Body of pancreas (tissue), 4 donors: ENCODE data around the gene NOP14.

ENCODE experiments used
- POLR2A ChIP-seq, 3 donors: fragments of 450-650 bp; IDR thresholded peaks; one replicate each; pipeline ENCODE4 v1.6.1; 2016; ENCODE audit warnings: antibody characterized with exemption in 3 of 3, mild to moderate bottlenecking in 2 of 3
- TF ChIP-seq, protein P1 (sequence below), 7 experiments: fragments of 450-650 bp in 4 of 7; fragments of 200-600 bp in 3 of 7; sonication (generic) in 3 of 7; IDR thresholded peaks; one replicate each; pipeline ENCODE4 v1.5.1; 2016 to 2019; ENCODE audit warnings: antibody characterized with exemption in 7 of 7

DNA sequence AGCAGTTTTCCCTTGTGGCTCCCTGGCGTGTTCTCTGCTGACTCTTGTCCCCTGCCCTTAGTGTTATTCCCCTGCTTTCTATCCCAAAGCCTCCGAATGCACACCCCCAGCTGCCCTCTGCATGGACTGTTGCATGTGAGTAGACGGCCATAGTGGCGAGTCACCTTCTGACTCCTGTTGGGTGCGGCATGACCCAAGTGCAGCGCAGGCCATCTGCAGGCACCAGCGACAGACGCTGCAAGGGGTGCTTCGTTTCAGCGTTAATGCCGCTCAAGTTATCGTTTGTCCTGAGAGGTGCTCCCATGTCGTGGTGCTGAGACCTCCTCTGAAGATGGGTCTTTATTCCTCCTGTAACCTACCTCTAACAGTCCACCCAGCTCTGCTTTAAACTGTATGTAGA is 57.7 kb downstream of the NOP14 start:
- TF ChIP-seq, protein P1, sequence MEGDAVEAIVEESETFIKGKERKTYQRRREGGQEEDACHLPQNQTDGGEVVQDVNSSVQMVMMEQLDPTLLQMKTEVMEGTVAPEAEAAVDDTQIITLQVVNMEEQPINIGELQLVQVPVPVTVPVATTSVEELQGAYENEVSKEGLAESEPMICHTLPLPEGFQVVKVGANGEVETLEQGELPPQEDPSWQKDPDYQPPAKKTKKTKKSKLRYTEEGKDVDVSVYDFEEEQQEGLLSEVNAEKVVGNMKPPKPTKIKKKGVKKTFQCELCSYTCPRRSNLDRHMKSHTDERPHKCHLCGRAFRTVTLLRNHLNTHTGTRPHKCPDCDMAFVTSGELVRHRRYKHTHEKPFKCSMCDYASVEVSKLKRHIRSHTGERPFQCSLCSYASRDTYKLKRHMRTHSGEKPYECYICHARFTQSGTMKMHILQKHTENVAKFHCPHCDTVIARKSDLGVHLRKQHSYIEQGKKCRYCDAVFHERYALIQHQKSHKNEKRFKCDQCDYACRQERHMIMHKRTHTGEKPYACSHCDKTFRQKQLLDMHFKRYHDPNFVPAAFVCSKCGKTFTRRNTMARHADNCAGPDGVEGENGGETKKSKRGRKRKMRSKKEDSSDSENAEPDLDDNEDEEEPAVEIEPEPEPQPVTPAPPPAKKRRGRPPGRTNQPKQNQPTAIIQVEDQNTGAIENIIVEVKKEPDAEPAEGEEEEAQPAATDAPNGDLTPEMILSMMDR (IDR thresholded peaks at IDR 0.05) = no peak
- TF ChIP-seq POLR2A (IDR thresholded peaks at IDR 0.05) = no peak
